OCI-LY1 (cell line): ENCODE results near the gene TCN2.
"Not testable (repeated sequence)": the region's sequence is repeated elsewhere in the genome, so short reads cannot be mapped to it uniquely, and the experiment has no call there.

ENCODE experiments used
- H2AFZ ChIP-seq: fragments of 200-600 bp; sonication (generic), shearing (Covaris generic); 2 replicates; pipeline ENCODE4 v1.6.0; 2014; ENCODE audit warnings: antibody characterized with exemption, mild to moderate bottlenecking, low read length
- H3F3A ChIP-seq: fragments of 200-600 bp; sonication (generic), shearing (Covaris generic); 2 replicates; pipeline ENCODE4 v1.6.0; 2014; ENCODE audit warnings: mild to moderate bottlenecking, antibody characterized with exemption, low read length, moderate library complexity; ENCODE audit not compliant: insufficient read depth
- H3K27ac ChIP-seq: fragments of 200-600 bp; sonication (generic); 2 replicates; pipeline ENCODE4 v1.5.1; 2014; ENCODE audit warnings: low read length, mixed run types, mild to moderate bottlenecking, low read depth; ENCODE audit not compliant: poor library complexity, severe bottlenecking
- H3K27me3 ChIP-seq: fragments of 200-600 bp; sonication (generic); 2 replicates; pipeline ENCODE4 v1.6.0; 2014; ENCODE audit warnings: antibody characterized with exemption, mild to moderate bottlenecking, low read length, moderate library complexity; ENCODE audit not compliant: insufficient read depth
- H3K36me3 ChIP-seq: fragments of 200-600 bp; sonication (generic); 2 replicates; pipeline ENCODE4 v1.6.1; 2014; ENCODE audit warnings: mild to moderate bottlenecking, antibody characterized with exemption, low read length, moderate library complexity, mixed read lengths; ENCODE audit not compliant: insufficient read depth
- H3K4me1 ChIP-seq: fragments of 200-600 bp; sonication (generic); 2 replicates; pipeline ENCODE4 v1.5.1; 2014; ENCODE audit warnings: mild to moderate bottlenecking, low read length, moderate library complexity; ENCODE audit not compliant: insufficient read depth, severe bottlenecking
- H3K4me2 ChIP-seq: fragments of 200-600 bp; sonication (generic), shearing (Covaris generic); 2 replicates; pipeline ENCODE4 v1.6.1; 2014; ENCODE audit warnings: low read length
- H3K4me3 ChIP-seq: fragments of 200-600 bp; sonication (generic); 2 replicates; pipeline ENCODE4 v1.5.1; 2014; ENCODE audit warnings: low read length, low read depth, mild to moderate bottlenecking, mixed read lengths; ENCODE audit not compliant: poor library complexity, severe bottlenecking
- H3K79me2 ChIP-seq: fragments of 200-600 bp; shearing (Covaris generic); 2 replicates; pipeline ENCODE4 v1.6.1; 2016; ENCODE audit warnings: mixed run types, low read length, mixed read lengths; ENCODE audit not compliant: insufficient read depth
- H3K9ac ChIP-seq: fragments of 200-600 bp; sonication (generic), shearing (Covaris generic); 2 replicates; pipeline ENCODE4 v1.6.1; 2014; ENCODE audit warnings: mild to moderate bottlenecking, low read length, mixed read lengths
- H3K9me2 ChIP-seq: fragments of 200-600 bp; sonication (generic), shearing (Covaris generic); 2 replicates; pipeline ENCODE4 v1.6.1; 2014; ENCODE audit warnings: low read depth, mild to moderate bottlenecking, low read length, mixed read lengths
- H3K9me3 ChIP-seq: fragments of 200-600 bp; shearing (Covaris generic); 2 replicates; pipeline ENCODE4 v1.6.1; 2014; ENCODE audit warnings: low read length, mixed read lengths
- H4K20me1 ChIP-seq: fragments of 200-600 bp; sonication (generic), shearing (Covaris generic); 2 replicates; pipeline ENCODE4 v1.6.0; 2016; ENCODE audit warnings: mild to moderate bottlenecking, low read length; ENCODE audit not compliant: insufficient read depth
- TF ChIP-seq, protein P1 (sequence below): fragments of 200-600 bp; sonication (generic), shearing (Covaris generic); IDR thresholded peaks from 2 replicates; pipeline ENCODE4 v1.5.1; 2017; ENCODE audit warnings: mild to moderate bottlenecking, antibody characterized with exemption, low read length, moderate library complexity, mixed read lengths

Gene TCN2

GRCh38 chr22:30675436-30675835 lies 68.5 kb downstream of the TCN2 start:
- TF ChIP-seq, protein P1, sequence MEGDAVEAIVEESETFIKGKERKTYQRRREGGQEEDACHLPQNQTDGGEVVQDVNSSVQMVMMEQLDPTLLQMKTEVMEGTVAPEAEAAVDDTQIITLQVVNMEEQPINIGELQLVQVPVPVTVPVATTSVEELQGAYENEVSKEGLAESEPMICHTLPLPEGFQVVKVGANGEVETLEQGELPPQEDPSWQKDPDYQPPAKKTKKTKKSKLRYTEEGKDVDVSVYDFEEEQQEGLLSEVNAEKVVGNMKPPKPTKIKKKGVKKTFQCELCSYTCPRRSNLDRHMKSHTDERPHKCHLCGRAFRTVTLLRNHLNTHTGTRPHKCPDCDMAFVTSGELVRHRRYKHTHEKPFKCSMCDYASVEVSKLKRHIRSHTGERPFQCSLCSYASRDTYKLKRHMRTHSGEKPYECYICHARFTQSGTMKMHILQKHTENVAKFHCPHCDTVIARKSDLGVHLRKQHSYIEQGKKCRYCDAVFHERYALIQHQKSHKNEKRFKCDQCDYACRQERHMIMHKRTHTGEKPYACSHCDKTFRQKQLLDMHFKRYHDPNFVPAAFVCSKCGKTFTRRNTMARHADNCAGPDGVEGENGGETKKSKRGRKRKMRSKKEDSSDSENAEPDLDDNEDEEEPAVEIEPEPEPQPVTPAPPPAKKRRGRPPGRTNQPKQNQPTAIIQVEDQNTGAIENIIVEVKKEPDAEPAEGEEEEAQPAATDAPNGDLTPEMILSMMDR = no peak
- no peak overlapping the region for H3K4me3 ChIP-seq
- H2AFZ ChIP-seq = no peak overlapping the region
- 0 out of 2 replicates have a peak, but pooled peaks cover 3% of the 10 kb centered on the region for H3K27me3 ChIP-seq
- H3F3A ChIP-seq = no peaks in the 10 kb centered on the region
- H3K79me2 ChIP-seq = no peaks in the 10 kb centered on the region
- no peaks in the 10 kb centered on the region for H3K4me1 ChIP-seq
- no peak overlapping the region for H3K9ac ChIP-seq
- H3K9me2 ChIP-seq = no peaks in the 10 kb centered on the region
- H3K27ac ChIP-seq = no peak overlapping the region
- no peaks in the 10 kb centered on the region for H3K36me3 ChIP-seq
- no peaks in the 10 kb centered on the region for H3K9me3 ChIP-seq
- H4K20me1 ChIP-seq = no peaks in the 10 kb centered on the region
- no peak overlapping the region for H3K4me2 ChIP-seq

GRCh38 chr22:30676565-30676964 lies 69.6 kb downstream of the TCN2 start:
- not testable (repeated sequence) for H3K27me3 ChIP-seq, H3K4me3 ChIP-seq, H3K27ac ChIP-seq, H3K79me2 ChIP-seq, H3K4me2 ChIP-seq, H3K9ac ChIP-seq, H3K9me3 ChIP-seq, H3K4me1 ChIP-seq, H4K20me1 ChIP-seq, H3K9me2 ChIP-seq, H3F3A ChIP-seq, H3K36me3 ChIP-seq, H2AFZ ChIP-seq
